ENCODE results near the gene OR51V1.

The OR51V1 gene

DNA sequence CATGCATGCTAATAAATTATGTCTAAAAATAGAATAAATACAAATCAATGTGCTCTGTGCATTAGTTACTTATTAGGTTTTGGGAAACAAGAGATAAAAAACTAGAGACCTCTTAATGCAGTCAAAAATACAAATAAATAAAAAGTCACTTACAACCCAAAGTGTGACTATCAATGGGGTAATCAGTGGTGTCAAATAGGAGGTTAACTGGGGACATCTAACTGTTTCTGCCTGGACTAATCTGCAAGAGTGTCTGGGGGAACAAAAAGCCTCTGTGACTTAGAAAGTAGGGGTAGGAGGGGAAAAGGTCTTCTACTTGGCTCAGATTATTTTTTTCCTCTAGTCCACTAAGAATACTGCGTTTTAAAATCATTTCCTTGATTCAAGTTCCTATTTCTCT is 27.2 kb upstream of the OR51V1 start:
- TF ChIP-seq, protein P1, sequence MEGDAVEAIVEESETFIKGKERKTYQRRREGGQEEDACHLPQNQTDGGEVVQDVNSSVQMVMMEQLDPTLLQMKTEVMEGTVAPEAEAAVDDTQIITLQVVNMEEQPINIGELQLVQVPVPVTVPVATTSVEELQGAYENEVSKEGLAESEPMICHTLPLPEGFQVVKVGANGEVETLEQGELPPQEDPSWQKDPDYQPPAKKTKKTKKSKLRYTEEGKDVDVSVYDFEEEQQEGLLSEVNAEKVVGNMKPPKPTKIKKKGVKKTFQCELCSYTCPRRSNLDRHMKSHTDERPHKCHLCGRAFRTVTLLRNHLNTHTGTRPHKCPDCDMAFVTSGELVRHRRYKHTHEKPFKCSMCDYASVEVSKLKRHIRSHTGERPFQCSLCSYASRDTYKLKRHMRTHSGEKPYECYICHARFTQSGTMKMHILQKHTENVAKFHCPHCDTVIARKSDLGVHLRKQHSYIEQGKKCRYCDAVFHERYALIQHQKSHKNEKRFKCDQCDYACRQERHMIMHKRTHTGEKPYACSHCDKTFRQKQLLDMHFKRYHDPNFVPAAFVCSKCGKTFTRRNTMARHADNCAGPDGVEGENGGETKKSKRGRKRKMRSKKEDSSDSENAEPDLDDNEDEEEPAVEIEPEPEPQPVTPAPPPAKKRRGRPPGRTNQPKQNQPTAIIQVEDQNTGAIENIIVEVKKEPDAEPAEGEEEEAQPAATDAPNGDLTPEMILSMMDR (IDR thresholded peaks at IDR 0.05; ENCODE audit: borderline replicate concordance, extremely low read depth, low read length, poor library complexity, severe bottlenecking): no peak
- no peak for TF ChIP-seq EZH2 (IDR thresholded peaks at IDR 0.05; ENCODE audit: borderline replicate concordance, low read depth, low read length, severe bottlenecking)
- H4K20me1 ChIP-seq (ENCODE audit: insufficient read depth, low read length): no peaks in the 10 kb centered on the region
- H3K9me3 ChIP-seq (ENCODE audit: insufficient read depth, low read length, severe bottlenecking): no peaks in the 10 kb centered on the region
- no peak for ATAC-seq (ENCODE audit: insufficient read depth, low read depth)
- no peak overlapping the region for H3K27ac ChIP-seq (ENCODE audit: low read length)
- H2AFZ ChIP-seq (ENCODE audit: low read depth, low read length): no peak overlapping the region
- peaks cover 6% of the 10 kb centered on the region for H3K27me3 ChIP-seq (ENCODE audit: insufficient read depth, low read length, poor library complexity)
- no peaks in the 10 kb centered on the region for H3K79me2 ChIP-seq (ENCODE audit: insufficient read depth, low read length)
- H3K4me3 ChIP-seq (ENCODE audit: low read depth in 1 of 2, low read length in 2 of 2): no peak overlapping the region
- DNase-seq: no peak
- no peaks in the 10 kb centered on the region for H3K4me1 ChIP-seq (ENCODE audit: insufficient read depth, low read length)
- no peaks in the 10 kb centered on the region for H3K36me3 ChIP-seq (ENCODE audit: insufficient read depth, low read length)
- H3K9ac ChIP-seq (ENCODE audit: low read depth, low read length): no peak overlapping the region
- H3K4me2 ChIP-seq (ENCODE audit: insufficient read depth, low read length): no peak overlapping the region

DNA sequence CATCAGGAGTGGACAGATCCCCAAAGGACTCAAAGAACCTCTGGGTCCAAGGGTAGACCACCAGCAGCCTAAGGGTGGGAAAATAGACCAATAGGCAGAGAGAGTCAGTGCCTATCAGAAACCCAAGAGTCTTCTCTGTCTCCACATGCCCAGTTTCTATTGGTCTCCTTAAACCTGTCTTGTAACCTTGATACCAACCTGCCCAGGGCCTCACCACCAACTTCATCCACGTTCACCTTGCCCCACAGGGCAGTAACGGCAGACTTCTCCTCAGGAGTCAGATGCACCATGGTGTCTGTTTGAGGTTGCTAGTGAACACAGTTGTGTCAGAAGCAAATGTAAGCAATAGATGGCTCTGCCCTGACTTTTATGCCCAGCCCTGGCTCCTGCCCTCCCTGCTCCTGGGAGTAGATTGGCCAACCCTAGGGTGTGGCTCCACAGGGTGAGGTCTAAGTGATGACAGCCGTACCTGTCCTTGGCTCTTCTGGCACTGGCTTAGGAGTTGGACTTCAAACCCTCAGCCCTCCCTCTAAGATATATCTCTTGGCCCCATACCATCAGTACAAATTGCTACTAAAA is 26.3 kb upstream of the OR51V1 start, which contains the start of gene HBB:
Gene HBB, minus strand, starts transcription at position 340 of the 579 bp plus-strand sequence. Its CDS starts 50 bp downstream, at position 290.
- Histone ChIP-seq H3K79me2 (ENCODE audit: insufficient read depth, low read length) (no peaks in the 10 kb centered on the region), H4K20me1 (ENCODE audit: insufficient read depth, low read length) (no peaks in the 10 kb centered on the region), H3K27ac (ENCODE audit: low read length) (no peak within 1 kb of the TSS), H3K36me3 (ENCODE audit: insufficient read depth, low read length) (no peaks in the 10 kb centered on the region), H3K27me3 (ENCODE audit: insufficient read depth, low read length, poor library complexity) (peaks cover 3% of the 10 kb centered on the region), H3K4me1 (ENCODE audit: insufficient read depth, low read length) (no peaks in the 10 kb centered on the region), H3K4me3 (ENCODE audit: low read depth in 1 of 2, low read length in 2 of 2) (no peak within 1 kb of the TSS), H2AFZ (ENCODE audit: low read depth, low read length) (no peak within 1 kb of the TSS), H3K9me3 (ENCODE audit: insufficient read depth, low read length, severe bottlenecking) (no peaks in the 10 kb centered on the region), H3K9ac (ENCODE audit: low read depth, low read length) (no peak within 1 kb of the TSS), H3K4me2 (ENCODE audit: insufficient read depth, low read length) (no peak within 1 kb of the TSS)
- ATAC-seq (ENCODE audit: insufficient read depth, low read depth): no peak
- TF ChIP-seq, protein P1 (IDR thresholded peaks at IDR 0.05; ENCODE audit: borderline replicate concordance, extremely low read depth, low read length, poor library complexity, severe bottlenecking): no peak
- no peak for TF ChIP-seq EZH2 (IDR thresholded peaks at IDR 0.05; ENCODE audit: borderline replicate concordance, low read depth, low read length, severe bottlenecking)
- DNase-seq: no peak

DNA sequence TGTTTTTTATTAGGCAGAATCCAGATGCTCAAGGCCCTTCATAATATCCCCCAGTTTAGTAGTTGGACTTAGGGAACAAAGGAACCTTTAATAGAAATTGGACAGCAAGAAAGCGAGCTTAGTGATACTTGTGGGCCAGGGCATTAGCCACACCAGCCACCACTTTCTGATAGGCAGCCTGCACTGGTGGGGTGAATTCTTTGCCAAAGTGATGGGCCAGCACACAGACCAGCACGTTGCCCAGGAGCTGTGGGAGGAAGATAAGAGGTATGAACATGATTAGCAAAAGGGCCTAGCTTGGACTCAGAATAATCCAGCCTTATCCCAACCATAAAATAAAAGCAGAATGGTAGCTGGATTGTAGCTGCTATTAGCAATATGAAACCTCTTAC is 25.0 kb upstream of the OR51V1 start:
- ATAC-seq (ENCODE audit: insufficient read depth, low read depth) (no peak), DNase-seq (no peak)
- H3K27me3 ChIP-seq (ENCODE audit: insufficient read depth, low read length, poor library complexity): peaks cover 3% of the 10 kb centered on the region

More for the DNA sequence above, 25.0 kb upstream of the OR51V1 start:
- no peaks in the 10 kb centered on the region for H3K4me1 ChIP-seq (ENCODE audit: insufficient read depth, low read length)
- H3K4me3 ChIP-seq (ENCODE audit: low read depth in 1 of 2, low read length in 2 of 2): no peak overlapping the region
- no peak for TF ChIP-seq EZH2 (IDR thresholded peaks at IDR 0.05; ENCODE audit: borderline replicate concordance, low read depth, low read length, severe bottlenecking)
- TF ChIP-seq, protein P1 (IDR thresholded peaks at IDR 0.05; ENCODE audit: borderline replicate concordance, extremely low read depth, low read length, poor library complexity, severe bottlenecking): no peak
- no peak overlapping the region for H2AFZ ChIP-seq (ENCODE audit: low read depth, low read length)
- H3K9ac ChIP-seq (ENCODE audit: low read depth, low read length): no peak overlapping the region
- no peaks in the 10 kb centered on the region for H3K9me3 ChIP-seq (ENCODE audit: insufficient read depth, low read length, severe bottlenecking)
- no peaks in the 10 kb centered on the region for H4K20me1 ChIP-seq (ENCODE audit: insufficient read depth, low read length)
- no peaks in the 10 kb centered on the region for H3K36me3 ChIP-seq (ENCODE audit: insufficient read depth, low read length)
- H3K27ac ChIP-seq (ENCODE audit: low read length): no peak overlapping the region
- H3K79me2 ChIP-seq (ENCODE audit: insufficient read depth, low read length): no peaks in the 10 kb centered on the region
- no peak overlapping the region for H3K4me2 ChIP-seq (ENCODE audit: insufficient read depth, low read length)

Measured in DND-41 (cell line).